Putamen (tissue), 1 donor: ENCODE data around the gene ANKRD10.

Source experiments
- DNase-seq: peaks from one replicate; pipeline ENCODE4 v3.0.0-alpha.2; 2016; ENCODE audit warnings: low spot score

Gene ANKRD10

GRCh38 chr13:110830800-110831371 is 84.0 kb downstream of the ANKRD10 start:
- DNase-seq: no peak

DNA sequence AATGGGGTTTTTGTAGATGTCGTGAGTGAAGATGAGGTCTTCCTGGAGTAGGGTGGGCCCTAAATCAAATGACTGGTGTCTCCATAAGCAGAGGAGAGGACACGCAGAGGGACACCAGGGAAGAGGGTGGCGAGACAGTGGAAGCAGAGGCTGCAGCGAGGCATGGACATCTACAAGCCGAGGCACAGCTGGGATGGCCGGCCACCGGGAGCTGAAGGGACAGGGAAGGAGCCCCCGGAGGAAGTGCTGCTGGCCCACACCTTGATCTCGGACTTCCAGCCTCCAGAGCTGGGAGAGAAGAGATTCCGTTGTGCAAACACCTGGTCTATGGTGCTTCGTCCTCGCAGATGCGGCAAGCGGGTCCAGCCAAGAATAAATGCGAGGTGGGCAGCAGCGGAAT is 84.5 kb downstream of the ANKRD10 start:
- DNase-seq: no peak

DNA sequence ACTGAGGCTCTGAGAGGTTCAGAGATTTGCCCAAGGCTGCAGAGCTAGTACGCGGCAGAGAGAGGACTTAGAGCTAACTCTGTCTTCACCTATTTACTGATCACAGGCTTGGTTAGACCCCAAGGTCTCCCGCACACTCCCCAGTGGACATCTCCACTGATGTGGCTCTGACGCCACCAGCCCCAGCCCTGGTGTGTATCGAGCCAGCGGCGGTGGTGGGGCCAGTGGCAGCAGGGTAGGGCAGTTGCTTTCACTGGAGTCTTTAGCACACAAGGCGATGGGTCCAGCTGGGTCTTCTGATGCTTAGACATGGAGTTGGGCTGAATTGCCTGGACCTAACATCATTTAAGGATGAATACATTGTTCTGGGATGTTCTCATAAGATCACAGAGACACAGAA is 85.4 kb downstream of the ANKRD10 start:
- DNase-seq: no peak

DNA sequence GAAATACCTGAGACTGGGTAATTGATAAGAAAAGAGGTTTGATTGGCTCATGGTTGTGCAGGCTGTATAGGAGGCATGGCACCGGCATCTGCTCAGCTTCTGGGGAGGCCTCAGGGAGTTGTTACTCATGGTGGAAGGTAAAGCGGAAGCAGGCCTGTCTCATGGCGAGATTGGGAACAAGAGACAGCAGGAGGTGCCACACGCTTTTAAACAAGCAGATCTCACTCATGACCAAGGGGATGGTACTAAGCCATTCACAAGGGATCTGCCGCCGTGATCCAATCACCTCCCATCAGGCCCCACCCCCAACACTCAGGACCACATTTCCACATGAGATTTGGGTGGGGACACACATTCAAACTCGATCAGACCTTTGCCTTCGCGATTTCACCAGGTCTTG is 86.2 kb downstream of the ANKRD10 start:
- DNase-seq: no peak
